Caco-2 (cell line): Measurements from ENCODE around the gene GART. TPM values are rescaled to one million over a fixed set of nuclear protein-coding genes. Genes with fewer than 3 reads are reported as not detected.
"Not testable (repeated sequence)": the region's sequence is repeated elsewhere in the genome, so short reads cannot be mapped to it uniquely, and the experiment has no call there.

ENCODE experiments used
- BruUV-seq: library from RNA; stranded (reverse); fragments of 400-500 nt; replicated peaks from 2 replicates; lab custom pipeline; 2021; lab: Mats Ljungman, UMichigan
- CTCF ChIA-PET: fragments of 300-600 bp; sonication (Branson Sonifier 250); formaldehyde crosslinking; loops from one replicate; lab custom pipeline; 2022; ENCODE audit warnings: antibody characterized with exemption; lab: Charles Lee
- POLR2A ChIA-PET: fragments of 300-600 bp; sonication (Branson Sonifier 250); formaldehyde crosslinking; loops from one replicate; lab custom pipeline; 2022; ENCODE audit warnings: antibody characterized with exemption; lab: Charles Lee
- DNase-seq, 2 experiments: peaks; one replicate each; pipeline versions ENCODE4 v3.0.0 to v3.0.0-alpha.2; 2020 to 2022
- H3K27me3 ChIP-seq: replicated peaks from 2 replicates; pipeline ENCODE4 v1.6.0; 2011; ENCODE audit warnings: low read length; ENCODE audit not compliant: control insufficient read depth, insufficient read depth
- H3K36me3 ChIP-seq: 2 replicates; pipeline ENCODE4 v1.5.1; 2011; ENCODE audit warnings: low read length; ENCODE audit not compliant: control insufficient read depth, insufficient read depth
- H3K4me1 ChIP-seq: fragments of 250-450 bp; sonication (Bioruptor Pico); 2 replicates; pipeline ENCODE4 v1.5.1; 2020; ENCODE audit warnings: mild to moderate bottlenecking
- H3K4me3 ChIP-seq: 2 replicates; pipeline ENCODE4 v1.5.1; 2011; ENCODE audit warnings: low read depth, mild to moderate bottlenecking, control low read depth, low read length
- H3K9me3 ChIP-seq: fragments of 250-450 bp; sonication (Bioruptor Pico); 2 replicates; pipeline ENCODE4 v1.5.1; 2020; ENCODE audit warnings: mild to moderate bottlenecking, moderate library complexity
- H3K27ac Mint-ChIP-seq: one replicate; pipeline ENCODE4 v1.8.0; 2022; ENCODE audit warnings: mixed read lengths; ENCODE audit not compliant: unreplicated experiment
- H3K27me3 Mint-ChIP-seq: one replicate; pipeline ENCODE4 v1.8.0; 2022; ENCODE audit warnings: mixed read lengths; ENCODE audit not compliant: insufficient read depth, unreplicated experiment
- H3K36me3 Mint-ChIP-seq: one replicate; pipeline ENCODE4 v1.8.0; 2022; ENCODE audit warnings: mild to moderate bottlenecking, mixed read lengths; ENCODE audit not compliant: insufficient read depth, unreplicated experiment
- H3K4me1 Mint-ChIP-seq: one replicate; pipeline ENCODE4 v1.8.0; 2022; ENCODE audit warnings: low read depth, mixed read lengths; ENCODE audit not compliant: unreplicated experiment
- H3K4me3 Mint-ChIP-seq: one replicate; pipeline ENCODE4 v1.8.0; 2022; ENCODE audit warnings: mild to moderate bottlenecking, moderate library complexity, mixed read lengths; ENCODE audit not compliant: unreplicated experiment
- H3K9me3 Mint-ChIP-seq: one replicate; pipeline ENCODE4 v1.8.0; 2022; ENCODE audit warnings: mixed read lengths; ENCODE audit not compliant: unreplicated experiment
- CTCF ChIP-seq, 2 experiments: fragments of 200-600 bp in 1 of 2; IDR thresholded peaks; 1 replicate in 1 of 2; 2 replicates in 1 of 2; pipeline versions ENCODE4 v1.5.1 to v1.8.0; 2011 to 2022; ENCODE audit warnings: antibody characterized with exemption in 1 of 2, control low read depth in 1 of 2, inconsistent platforms in 1 of 2, low read depth in 1 of 2, low read length in 1 of 2, mild to moderate bottlenecking in 1 of 2, moderate library complexity in 1 of 2; ENCODE audit not compliant: insufficient read depth in 1 of 2, severe bottlenecking in 1 of 2, unreplicated experiment in 1 of 2
- intact Hi-C: fragments of 100-400 bp; cut with micrococcal nuclease; formaldehyde crosslinking; loops from one replicate; pipeline ENCODE4 v1.10.0; 2022; ENCODE audit not compliant: unreplicated experiment
- total RNA-seq: library from RNA; stranded (reverse); gene quantifications from 2 replicates; pipeline ENCODE4 v1.2.3, GENCODE V29; 2022

The GART gene
- total RNA-seq, 1 experiment from 2014 or later: 134 TPM

GRCh38 chr21:33511639-33512038, 30.3 kb downstream of the GART start:
- no peak overlapping the region for H3K27ac Mint-ChIP-seq
- Histone ChIP-seq H3K27me3 (no peaks in the 10 kb centered on the region), H3K4me3 (no peak overlapping the region), H3K36me3 (0 out of 2 replicates have a peak, but pooled peaks cover 2% of the 10 kb centered on the region), H3K9me3 (no peaks in the 10 kb centered on the region), H3K4me1 (no peaks in the 10 kb centered on the region)
- H3K27me3 Mint-ChIP-seq: no peaks in the 10 kb centered on the region
- H3K36me3 Mint-ChIP-seq: peaks cover 70% of the 10 kb centered on the region
- ChIA-PET POLR2A (no interaction called here), CTCF (no interaction called here)
- intact Hi-C loops: no loop called here
- H3K4me3 Mint-ChIP-seq: no peak overlapping the region
- H3K4me1 Mint-ChIP-seq: no peaks in the 10 kb centered on the region
- no peak for DNase-seq
- H3K9me3 Mint-ChIP-seq: no peaks in the 10 kb centered on the region
- BruUV-seq: no TSS peak
- TF ChIP-seq CTCF (IDR thresholded peaks at IDR 0.05; ENCODE audit: insufficient read depth in 1 of 2, low read depth in 1 of 2, low read length in 1 of 2, severe bottlenecking in 1 of 2, unreplicated experiment in 1 of 2): no peak

GRCh38 chr21:33510826-33511225, 31.1 kb downstream of the GART start:
- 0 out of 2 replicates have a peak, but pooled peaks cover 2% of the 10 kb centered on the region for H3K36me3 ChIP-seq
- ChIA-PET CTCF (no interaction called here), POLR2A (no interaction called here)
- BruUV-seq: no TSS peak
- Mint-ChIP-seq H3K27me3 (no peaks in the 10 kb centered on the region), H3K36me3 (peaks cover 70% of the 10 kb centered on the region), H3K27ac (no peak overlapping the region), H3K4me1 (no peaks in the 10 kb centered on the region), H3K9me3 (no peaks in the 10 kb centered on the region), H3K4me3 (no peak overlapping the region)
- no peaks in the 10 kb centered on the region for H3K4me1 ChIP-seq
- TF ChIP-seq CTCF (IDR thresholded peaks at IDR 0.05; ENCODE audit: insufficient read depth in 1 of 2, low read depth in 1 of 2, low read length in 1 of 2, severe bottlenecking in 1 of 2, unreplicated experiment in 1 of 2): no peak
- no peaks in the 10 kb centered on the region for H3K27me3 ChIP-seq
- intact Hi-C loops: no loop called here
- H3K4me3 ChIP-seq: no peak overlapping the region
- DNase-seq: no peak
- H3K9me3 ChIP-seq: no peaks in the 10 kb centered on the region

GRCh38 chr21:33507003-33507402, 34.9 kb downstream of the GART start:
- POLR2A ChIA-PET: not testable (repeated sequence)
- peaks cover 90% of the 10 kb centered on the region for H3K36me3 Mint-ChIP-seq

GRCh38 chr21:33505833-33506232, 36.1 kb downstream of the GART start:
- intact Hi-C loops: no loop called here
- no peak for TF ChIP-seq CTCF (IDR thresholded peaks at IDR 0.05; ENCODE audit: insufficient read depth in 1 of 2, low read depth in 1 of 2, low read length in 1 of 2, severe bottlenecking in 1 of 2, unreplicated experiment in 1 of 2)
- no TSS peak for BruUV-seq
- H3K4me3 ChIP-seq: no peak overlapping the region
- Mint-ChIP-seq H3K4me1 (no peaks in the 10 kb centered on the region), H3K27ac (no peak overlapping the region), H3K4me3 (no peak overlapping the region), H3K36me3 (peaks cover 78% of the 10 kb centered on the region), H3K9me3 (no peaks in the 10 kb centered on the region), H3K27me3 (no peaks in the 10 kb centered on the region)
- H3K36me3 ChIP-seq: no peaks in the 10 kb centered on the region
- no peaks in the 10 kb centered on the region for H3K4me1 ChIP-seq
- ChIA-PET POLR2A (no interaction called here), CTCF (no interaction called here)
- no peak for DNase-seq
- H3K27me3 ChIP-seq: no peaks in the 10 kb centered on the region
- no peaks in the 10 kb centered on the region for H3K9me3 ChIP-seq

More at GRCh38 chr21:33507003-33507402, 34.9 kb downstream of the GART start:
- H3K4me1 ChIP-seq, intact Hi-C loops, BruUV-seq, H3K4me3 ChIP-seq, CTCF ChIA-PET, H3K36me3 ChIP-seq, H3K27me3 ChIP-seq, H3K4me1 Mint-ChIP-seq, DNase-seq, H3K4me3 Mint-ChIP-seq, H3K9me3 ChIP-seq, H3K9me3 Mint-ChIP-seq, H3K27me3 Mint-ChIP-seq, H3K27ac Mint-ChIP-seq: not testable (repeated sequence)
